CD4-positive, alpha-beta T cell treated with Interleukin-2 at 100 ng/mL for 4 hours (primary cell): ENCODE results near the gene NMU.
"Not testable (repeated sequence)": the region's sequence is repeated elsewhere in the genome, so short reads cannot be mapped to it uniquely, and the experiment has no call there.

Experiments used
- DNase-seq: peaks from one replicate; pipeline ENCODE4 v3.0.0-alpha.2; 2020; ENCODE audit warnings: low spot score

Gene NMU, protein sequence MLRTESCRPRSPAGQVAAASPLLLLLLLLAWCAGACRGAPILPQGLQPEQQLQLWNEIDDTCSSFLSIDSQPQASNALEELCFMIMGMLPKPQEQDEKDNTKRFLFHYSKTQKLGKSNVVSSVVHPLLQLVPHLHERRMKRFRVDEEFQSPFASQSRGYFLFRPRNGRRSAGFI

DNA sequence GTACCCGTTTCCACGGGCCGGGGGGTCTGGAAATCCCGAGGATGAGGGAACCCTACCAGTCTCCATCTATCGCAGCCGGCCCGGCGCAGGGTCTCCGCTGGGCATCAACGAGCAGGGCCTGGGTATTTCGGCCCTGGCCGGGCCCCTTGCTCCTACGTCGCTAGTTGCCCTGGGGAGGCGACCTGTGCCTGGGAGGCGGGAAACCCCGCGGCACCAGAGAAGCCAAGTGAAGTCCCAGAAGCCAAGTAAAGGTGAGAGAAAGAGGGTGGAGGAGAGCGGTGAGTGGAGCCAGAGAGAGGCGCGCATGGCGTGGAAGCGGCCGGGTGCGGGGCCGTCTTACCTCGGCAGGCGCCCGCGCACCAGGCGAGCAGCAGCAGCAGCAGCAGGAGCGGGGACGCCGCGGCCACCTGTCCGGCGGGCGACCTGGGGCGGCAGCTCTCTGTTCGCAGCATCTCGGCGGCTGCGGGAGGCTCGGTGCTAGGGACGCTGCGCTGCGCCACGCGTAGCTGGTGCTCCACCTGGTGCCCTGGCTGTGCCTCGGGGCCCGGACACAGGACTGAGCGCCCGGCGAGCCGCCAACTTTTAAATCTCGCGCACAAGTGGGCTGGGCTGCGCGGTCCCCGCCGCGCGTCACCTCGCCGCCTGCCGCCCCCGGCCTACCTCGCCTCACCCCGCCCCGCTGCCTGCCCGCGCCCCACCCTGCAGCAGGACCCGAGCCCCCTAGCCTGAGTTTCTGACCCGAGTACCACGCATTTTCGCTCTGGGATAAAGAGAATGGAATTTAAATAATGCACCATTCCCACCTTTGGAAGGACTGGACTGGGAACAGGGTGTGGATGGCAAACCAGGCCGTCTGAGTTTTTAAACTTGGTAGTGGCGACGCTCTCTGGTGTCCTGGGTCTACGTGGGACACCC lies at the start of gene NMU:
Gene NMU, minus strand, starts transcription at position 558 of the 915 bp plus-strand sequence. Its CDS starts 106 bp downstream, at position 452.
- peak; percentile 2 for DNase-seq

DNA sequence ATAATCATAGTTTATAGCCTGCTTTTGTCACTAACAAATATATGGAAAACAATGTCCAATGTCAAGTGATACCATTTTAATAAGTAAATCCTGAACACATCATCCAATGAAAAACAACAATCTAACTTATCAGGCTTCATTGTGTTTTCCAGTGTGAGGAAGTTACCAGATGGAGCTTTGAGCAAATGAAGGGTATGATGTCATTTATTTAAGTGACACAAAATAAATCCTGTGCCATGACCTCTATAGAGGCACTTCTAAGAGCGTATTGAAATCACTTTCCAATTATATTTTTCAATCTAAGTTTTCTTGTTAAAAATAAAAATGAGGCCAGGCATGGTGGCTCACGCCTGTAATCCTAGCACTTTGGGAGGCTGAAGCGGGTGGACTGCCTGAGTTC lies 48.2 kb upstream of the NMU start:
- no peak for DNase-seq

DNA sequence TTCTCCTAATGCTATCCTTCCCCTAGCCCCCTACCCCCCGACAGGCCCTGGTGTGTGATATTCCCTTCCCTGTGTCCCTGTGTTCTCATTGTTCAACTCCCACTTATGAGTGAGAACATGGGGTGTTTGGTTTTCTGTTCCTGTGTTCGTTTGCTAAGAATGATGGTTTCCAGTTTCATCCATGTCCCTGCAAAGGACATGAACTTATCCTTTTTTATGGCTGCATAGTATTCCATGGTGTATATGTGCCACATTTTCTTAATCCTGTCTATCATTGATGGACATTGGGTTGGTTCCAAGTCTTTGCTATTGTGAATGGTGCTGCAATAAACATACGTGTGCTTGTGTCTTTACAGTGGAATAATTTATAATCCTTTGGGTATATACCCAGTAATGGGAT lies 46.7 kb upstream of the NMU start:
- DNase-seq: not testable (repeated sequence)

DNA sequence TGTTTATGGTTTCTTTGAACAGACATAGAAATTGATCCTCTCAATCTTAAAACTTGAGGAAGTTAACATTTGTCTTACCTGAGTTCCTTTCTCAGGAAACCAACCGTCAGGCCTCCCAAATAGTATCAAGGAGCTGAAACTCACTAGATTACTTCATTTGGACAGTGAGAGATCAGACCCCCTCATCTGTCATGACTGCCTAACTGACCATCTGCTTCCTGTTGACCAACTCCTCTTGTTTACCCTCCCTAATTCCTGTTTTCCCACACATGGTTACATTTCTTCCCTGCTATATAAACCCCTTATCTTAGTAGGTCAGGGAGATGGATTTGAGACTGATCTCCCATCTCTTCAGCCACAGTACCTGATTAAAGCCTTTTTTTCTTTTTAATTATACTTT lies 46.2 kb upstream of the NMU start:
- no peak for DNase-seq

DNA sequence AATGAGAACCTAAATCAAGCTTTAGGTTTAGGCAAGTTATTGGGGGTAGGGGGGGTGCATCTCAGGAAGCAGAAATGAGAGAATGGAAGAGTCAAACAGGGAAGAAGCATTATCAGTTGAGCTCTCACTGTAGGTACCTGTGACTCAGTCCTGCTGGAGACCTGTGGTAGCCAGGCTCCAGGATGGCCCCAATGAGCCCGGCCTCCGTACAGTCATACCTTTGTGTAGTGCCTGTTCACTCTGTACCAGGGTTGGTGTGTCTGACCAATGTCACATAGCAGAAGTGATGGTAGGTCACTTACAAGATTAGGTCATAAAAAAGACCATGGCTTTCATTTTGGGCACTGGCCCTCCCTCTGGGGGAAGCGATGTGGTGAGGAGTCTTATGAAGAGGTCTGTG lies 45.3 kb upstream of the NMU start:
- DNase-seq: no peak

DNA sequence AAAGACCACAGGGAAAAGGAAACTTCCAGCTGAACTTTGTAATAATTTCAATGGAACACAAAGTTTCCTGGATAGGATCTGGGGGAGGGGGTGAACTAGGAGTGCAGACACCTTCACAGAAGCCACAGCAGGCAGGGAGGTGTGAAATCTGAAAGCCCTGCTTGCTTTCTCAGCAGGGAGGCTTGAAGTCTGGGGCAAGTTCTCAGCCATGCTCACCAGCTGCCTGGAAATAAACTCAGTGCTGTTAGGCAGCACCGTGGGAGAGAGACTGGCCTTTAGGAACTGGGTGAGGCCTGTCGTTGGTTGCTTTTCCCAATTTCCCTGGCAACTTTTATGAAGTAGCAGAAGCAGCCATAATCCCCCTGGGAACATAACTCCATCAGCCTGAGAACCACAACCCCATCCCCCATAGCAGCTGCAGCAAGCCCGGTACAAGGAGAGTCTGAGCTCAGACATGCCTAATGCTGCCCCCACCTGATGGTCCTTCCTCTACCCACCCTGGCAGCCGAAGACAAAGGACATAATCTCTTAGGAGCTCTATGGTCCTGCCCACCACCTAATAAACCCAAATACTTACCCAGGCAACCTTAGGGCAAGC lies 39.2 kb upstream of the NMU start:
- DNase-seq: no peak

DNA sequence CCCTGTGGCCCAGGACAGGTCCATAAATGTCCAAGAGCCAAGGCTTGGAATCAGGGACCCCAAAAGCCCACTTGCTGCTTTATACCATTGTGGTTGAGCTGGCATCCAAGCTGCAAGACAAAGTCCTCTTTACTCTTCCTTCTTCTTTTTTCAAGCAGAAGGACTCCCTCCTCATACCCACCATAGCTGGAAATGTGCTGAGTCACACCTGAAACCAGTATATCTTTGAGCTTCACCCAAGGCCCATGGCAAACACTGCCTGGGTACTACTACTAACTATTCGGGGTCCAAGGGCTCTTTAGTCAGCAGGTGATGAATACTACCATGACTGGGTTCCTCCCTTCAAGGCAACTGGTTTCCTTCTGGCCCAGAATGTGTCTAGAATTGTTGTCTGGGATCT lies 37.3 kb upstream of the NMU start:
- no peak for DNase-seq

DNA sequence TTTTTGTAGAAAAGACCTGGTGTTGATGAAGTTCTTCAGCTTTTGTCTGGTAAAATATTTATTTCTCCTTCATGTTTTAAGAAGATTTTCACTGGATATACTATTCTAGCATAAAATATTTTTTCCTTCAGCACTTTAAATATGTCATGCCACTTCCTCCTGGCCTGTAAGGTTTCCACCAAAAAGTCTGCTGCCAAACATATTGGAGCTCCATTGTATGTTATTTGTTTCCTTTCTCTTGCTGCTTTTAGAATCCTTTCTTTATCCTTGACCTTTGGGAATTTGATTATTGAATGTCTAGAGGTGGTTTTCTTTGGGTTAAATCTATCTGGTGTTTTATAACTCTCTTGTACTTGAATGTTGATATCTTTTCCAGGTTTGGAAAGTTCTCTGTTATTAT lies 35.6 kb upstream of the NMU start:
- DNase-seq: no peak

DNA sequence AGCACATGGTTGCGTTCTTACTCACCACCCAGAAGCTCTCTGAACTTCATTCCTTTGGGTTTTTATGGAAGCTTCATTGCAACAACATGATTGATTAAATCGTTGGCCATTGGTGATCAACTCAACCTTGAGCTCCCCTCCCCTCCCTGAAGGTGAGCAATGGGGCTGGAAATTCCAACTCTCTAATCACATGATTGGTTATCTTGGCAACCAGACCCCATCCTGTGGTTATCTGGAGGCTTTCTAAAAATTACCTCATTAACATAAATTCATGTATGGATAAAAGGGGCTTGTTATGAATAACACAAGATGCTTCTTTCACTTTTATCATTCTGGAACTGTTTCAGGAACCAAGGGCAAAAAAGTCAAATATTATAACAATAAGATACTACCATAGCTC lies 34.6 kb upstream of the NMU start:
- no peak for DNase-seq

DNA sequence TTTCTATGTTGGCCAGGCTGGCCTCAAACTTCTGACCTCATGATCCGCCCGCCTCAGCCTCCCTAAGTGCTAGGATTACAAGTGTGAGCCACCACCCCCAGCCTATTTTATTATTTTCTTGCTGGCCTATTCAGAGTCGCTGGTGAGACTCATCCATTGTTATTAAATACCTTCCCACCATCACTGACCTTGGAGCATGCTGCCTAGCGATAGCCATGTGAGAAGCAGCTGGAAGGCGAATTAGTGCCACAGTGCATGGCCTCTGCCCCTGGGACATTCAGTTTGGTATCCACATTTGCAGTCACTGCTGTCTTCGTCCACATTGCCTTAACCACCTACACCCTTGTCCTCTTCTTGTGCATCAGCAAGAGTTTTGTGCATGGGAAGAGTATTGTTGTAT lies 32.4 kb upstream of the NMU start:
- no peak for DNase-seq

DNA sequence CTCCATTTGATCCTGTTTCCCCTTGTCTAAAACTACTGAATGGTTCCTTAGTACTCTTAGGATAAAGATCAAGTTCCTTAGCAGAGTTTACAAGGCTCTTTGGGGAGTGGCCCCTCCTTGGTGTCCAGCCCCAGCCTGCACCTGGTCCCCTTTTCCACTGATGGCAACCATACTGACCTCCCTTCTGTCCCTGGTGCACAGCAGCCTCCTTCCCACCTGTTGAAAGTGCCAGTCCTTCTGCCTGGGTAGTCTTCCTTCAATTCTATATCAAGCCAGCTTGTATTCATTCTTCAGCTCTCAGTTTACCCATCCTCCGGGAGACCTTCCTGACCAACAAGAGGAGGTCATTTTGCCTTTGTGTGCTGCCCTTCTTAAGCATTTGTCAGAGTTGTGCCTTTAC lies 30.4 kb upstream of the NMU start:
- no peak for DNase-seq

DNA sequence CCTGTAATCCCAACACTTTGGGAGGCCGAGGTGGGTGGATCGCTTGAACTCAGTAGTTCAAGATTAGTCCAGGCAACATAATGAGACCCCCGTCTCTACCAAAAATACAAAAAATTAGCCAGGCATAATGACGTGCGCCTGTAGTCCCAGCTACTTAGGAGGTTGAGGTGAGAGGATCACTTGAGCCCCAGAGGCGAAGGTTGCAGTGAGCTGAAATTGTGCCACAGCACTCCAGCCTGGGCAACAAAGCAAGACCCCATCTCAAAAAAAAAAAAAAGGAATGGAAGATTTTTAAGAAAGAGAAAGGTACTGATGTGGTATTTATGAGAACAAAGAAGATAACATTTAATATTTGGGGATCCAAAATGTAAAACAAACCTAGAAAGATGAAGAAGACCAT lies 27.0 kb upstream of the NMU start:
- DNase-seq: no peak

DNA sequence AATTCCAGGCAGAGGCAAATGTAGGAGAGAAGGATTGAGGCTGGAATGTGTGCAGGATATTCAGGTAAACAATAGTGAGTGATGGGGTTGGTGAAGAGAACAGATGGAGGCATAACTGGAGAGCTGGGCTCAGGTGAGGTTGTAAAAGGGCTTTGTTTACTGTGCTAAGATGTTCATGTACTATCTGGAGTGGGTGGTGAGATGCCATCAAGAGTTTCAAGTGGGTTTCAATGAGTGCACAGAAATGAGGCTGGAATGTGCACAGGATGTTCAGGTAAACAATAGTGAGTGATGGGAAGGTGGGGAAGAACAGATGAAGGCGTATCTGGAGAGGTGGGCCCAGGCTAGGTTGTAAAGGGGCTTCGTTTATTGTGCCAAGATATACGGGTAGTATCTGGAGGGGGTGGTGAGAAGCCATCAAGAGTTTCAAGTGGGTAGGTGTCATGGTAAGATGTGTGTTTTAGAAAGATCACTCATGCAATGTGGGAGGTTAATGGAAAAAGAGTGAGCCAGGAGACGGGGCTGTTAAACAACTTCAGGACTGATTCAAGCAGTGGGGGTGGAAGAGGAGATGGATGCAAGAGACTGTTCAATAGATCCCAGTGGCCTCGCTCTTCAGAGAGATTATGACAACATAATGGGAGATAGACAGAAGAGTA lies 25.4 kb upstream of the NMU start:
- DNase-seq: no peak

DNA sequence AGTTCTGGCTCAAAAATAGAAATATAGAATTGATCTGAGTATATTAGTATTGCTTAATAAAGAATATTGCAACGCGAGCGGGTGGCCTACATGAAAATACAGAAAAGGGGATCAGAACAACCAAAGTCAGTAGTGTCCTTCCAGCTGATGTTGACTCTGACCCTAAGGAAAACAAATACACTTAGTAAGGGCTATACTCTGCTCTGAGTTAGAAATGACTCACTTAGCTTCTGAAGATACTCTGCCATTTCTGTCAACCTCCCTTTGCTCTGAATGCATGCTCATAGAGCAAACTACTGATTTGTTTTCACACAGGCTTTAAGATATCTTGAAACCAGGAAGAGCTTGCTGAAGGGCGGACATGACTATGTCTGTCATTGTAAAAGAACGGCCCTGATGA lies 22.6 kb upstream of the NMU start:
- DNase-seq: no peak

DNA sequence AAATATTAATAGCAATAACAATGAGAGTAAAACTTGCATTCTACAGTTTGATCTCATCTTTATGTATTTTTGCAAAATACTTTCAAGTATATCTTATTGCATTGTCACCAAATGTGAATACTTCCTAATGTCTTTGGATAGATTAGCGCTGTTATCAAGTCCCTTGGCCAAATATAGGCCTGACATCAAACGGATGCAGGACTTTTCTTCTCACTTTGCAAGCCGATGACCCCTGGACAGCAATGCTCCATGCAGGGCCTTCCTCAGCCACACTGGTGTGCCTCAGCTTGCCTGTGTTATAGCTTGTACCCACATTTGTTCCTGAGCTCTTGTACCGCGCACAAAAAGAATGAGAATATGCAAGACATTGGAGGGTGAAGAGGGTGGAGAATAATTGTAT lies 18.0 kb upstream of the NMU start:
- DNase-seq: no peak

DNA sequence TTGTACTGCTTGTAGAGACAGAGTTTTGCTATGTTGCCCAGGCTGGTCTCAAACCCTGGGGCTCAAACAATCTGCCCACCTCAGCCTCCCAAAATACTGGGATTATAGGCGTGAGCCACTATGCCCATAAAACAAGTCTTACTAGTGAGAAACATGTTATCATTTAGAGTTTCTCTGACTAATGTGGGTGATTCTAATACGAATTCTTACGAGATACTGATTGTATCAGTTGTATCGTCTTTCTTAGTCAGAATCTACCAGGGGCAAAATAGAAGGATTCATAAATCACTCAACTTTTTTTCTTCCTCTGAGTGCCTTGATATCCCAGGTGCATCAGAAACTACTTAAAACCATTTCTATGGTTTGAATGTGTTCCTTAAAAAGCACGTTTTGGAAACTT lies 14.4 kb upstream of the NMU start:
- DNase-seq: no peak

DNA sequence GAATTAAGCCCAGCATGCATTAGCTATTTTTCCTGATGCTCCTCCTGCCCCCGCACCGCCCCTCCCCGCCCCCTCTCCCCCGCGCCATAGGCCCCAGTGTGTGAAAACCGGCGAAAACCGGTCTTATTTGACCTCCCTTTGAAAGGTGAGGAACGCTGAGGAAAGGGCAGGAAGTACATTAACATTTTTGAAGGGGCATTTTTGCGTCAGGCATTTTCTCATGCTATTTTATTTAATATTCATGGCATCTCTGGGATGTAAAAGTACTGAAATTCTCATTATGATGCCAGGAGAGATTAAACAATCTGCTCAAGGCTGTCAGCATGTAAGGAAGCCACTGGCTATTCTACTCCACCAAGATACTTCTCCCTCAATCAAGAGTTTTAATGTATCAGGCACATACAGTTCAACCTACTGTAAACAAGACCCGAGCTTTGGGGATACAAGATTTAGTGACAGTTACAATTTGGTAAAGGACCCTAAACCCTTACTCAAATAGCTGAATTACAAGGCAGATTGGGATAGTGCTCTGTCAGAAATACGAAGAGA lies 1.2 kb upstream of the NMU start:
- no peak for DNase-seq

DNA sequence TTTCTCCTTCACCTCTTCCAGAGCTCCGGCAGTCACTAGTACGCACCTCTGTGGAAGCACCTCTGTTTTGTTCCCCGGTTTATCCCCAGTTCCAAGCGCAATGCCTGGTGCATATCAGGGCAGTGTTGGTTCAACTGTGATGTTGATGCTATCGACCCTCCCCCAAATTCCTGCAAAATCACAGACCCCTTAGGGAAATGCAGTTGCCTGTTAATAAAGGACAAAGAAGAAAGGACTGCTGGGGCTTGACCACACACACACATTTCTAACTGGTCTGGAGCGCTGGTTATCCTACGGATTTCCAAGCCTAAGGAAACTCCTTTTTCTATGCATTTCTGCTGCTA lies 530 bp upstream of the NMU start:
- no peak for DNase-seq

DNA sequence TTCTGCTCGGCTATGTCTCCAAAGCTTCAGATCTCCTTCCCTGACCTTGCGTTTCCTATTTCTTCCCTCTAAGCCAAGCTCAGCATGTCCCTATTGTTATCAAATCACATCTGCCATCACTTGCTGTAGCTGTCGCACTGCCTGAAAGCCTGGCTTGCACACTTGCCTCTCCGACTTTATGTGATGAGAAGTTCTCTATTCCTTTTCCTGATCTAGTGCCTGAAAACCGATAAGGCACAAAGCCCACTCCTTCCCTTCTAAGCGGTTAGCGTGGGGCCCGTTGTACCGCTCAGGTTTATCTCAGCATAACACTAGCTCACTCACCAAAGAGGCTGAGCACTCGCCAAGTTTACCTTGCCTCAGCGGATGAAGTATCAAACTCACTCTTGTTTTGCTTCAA lies 816 bp downstream of the NMU start:
- no peak for DNase-seq

DNA sequence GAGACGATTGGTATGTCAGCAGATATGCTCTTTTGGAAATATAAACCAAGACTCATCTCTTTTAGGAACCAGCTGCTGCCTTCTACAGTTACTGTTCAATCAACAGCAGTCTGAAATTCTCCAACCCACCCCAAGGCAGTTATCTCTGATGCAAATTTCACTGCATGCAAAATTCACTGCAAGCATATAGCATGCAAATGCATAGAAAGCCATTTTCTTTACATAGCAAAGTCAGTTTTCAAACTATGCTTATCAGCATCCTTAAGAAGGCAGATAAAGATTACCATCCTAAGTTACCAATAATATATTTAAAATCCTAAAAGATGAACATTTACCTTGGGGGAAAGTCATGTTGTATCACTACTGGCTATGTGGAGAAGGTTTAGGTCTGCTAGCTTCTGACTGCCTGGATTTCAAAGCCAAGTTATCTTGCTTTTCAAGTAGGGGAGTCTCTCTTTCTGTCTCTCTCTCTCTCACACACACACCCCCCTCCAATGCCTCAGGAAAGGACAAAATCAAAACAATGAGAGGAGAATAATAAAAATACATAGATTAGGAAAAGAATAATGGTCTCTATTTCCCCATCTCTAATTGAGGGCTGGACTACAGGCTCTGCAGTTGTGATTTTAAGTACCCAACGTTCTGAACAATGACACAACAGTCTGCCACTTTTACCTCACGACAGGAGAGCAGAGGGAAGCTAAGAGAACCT lies 1.5 kb downstream of the NMU start:
- no peak for DNase-seq

DNA sequence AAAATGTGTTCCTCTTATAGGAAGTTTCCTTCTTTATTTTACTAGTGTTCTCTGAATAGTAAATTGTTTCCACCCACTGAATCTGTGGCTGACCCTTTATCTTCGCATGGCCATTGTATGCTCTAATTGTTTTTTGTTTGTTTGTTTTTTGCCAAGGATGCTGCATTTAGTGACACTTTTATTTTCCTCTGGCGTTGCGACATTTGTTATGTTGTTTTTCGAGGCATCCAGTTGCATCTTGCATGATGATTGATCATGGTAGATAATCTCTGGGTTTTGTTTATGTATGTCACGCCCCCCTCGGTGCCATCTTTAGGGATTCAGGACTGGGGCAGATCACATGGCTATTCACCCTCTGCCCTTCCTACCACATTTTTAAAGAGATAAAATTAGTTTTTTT lies 2.2 kb downstream of the NMU start:
- no peak for DNase-seq

DNA sequence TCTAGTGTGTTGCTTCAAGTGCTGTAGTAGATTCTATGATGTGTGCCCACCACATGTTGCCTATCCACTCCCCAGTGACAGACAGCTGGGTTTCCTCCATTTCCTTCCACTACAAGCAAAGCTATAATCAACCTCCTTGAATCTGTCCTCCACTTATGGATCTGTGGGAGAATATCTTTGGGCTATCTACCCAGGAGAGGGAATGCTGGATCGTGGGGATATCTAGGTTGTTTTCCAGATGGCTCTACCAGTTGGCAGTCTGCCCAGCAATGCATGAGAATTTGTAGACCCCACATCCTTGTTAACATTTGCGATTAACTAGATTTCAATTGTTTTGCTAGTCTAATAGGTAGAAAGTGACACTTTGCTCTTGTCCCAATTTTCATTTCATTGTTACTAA lies 10.3 kb downstream of the NMU start:
- DNase-seq: no peak
